Frontal cortex (tissue), 4 donors: Measurements from ENCODE around the gene PPP5C. TPM values are rescaled to one million over a fixed set of nuclear protein-coding genes. Genes with fewer than 3 reads are reported as not detected.

ENCODE experiments used
- DNase-seq, 2 donors: peaks; one replicate each; pipeline ENCODE4 v3.0.0; 2012; ENCODE audit warnings: low spot score in 2 of 2
- FAIRE-seq: peaks from 2 replicates; lab custom pipeline; 2012; peaks lifted over from hg19 to GRCh38; lab: Jason Lieb, UNC
- total RNA-seq: library from RNA; depleted of rRNA; stranded (reverse); fragments of >200 nt; gene quantifications from one replicate; pipeline ENCODE4 v1.2.3, GENCODE V29; 2014
- donor health status: control.
- donor health status: control.
- donor health status: control.

Gene PPP5C
- total RNA-seq, 1 donor from 2014 or later, result 67.3 TPM

DNA sequence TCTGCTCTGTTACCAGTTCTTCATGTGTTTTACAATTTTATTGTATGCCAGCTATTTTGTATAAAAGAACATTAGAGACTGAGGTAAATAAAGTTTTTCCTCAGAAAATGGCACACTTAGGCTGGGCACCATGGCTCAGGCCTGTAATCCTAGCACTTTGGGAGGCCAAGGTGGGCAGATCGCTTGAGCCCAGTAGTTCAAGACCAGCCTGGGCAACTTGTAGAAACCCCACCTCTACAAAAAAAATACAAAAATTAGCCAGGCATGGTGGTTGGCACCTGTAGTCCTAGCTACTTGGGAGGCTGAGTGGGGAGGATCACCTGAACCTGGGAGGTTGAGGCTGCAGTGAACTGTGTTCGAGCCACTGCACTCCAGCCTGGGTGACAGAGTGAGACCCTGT, 34.5 kb downstream of the PPP5C start:
- no peak for DNase-seq
- no peak for FAIRE-seq

DNA sequence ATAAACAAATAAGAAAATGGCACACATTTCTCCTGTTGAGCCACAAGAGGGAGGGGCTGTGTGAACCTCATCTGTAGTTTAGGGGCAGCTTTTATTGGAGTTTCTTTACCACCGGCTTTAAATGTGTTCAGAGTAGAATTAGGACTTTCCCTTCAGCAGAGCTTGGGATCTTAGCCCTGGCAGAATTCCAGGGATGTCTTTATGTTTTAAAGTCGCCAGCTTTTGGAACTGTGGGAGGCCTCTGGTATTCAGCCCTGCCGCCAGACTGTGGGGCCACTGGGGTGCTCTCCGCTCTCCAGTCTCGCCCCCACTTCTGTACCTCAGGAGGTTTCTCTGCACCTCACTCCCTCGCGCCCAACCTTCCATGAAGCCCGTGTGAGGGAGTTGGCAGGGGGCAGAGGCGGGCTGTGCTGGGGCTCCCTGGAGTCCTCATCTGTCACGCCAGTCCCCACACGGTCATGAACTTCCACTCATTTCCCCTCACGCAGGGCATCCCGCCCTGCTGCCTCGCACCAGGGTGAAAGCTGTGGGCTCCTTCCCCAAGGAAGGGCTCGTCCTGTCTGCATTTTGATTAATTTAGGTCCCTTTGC, 35.0 kb downstream of the PPP5C start:
- DNase-seq, result no peak
- FAIRE-seq, result no peak

DNA sequence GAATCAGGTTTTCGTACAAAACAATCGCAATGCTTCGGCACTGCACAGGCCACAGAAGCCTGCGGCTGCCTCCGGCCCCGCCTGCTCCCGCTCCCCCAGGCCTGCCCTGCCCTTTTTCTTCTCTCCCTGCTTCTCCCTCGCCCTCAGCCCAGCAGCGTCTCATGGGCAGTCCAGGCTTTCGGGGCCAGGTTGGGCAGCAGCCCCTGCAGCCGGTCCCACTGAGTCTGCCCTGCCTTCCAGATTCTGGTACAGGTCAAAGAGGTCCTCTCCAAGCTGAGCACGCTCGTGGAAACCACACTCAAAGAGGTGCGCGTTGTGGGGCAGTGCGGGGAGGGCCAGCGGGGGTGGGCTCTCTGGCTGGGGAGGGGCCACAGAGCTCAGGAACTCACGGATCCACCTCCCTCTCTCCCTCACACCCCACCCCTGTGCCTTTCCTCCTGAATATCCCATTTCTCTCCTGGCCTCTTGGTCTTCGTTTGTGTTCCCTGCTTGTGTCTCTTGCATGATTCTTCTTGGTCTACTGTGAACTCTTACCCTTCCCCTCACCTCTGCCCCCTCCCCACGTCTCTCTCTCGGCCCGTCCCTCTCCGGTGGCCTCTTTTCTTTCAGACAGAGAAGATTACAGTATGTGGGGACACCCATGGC, 36.4 kb downstream of the PPP5C start:
- FAIRE-seq (no peak), DNase-seq (no peak)

DNA sequence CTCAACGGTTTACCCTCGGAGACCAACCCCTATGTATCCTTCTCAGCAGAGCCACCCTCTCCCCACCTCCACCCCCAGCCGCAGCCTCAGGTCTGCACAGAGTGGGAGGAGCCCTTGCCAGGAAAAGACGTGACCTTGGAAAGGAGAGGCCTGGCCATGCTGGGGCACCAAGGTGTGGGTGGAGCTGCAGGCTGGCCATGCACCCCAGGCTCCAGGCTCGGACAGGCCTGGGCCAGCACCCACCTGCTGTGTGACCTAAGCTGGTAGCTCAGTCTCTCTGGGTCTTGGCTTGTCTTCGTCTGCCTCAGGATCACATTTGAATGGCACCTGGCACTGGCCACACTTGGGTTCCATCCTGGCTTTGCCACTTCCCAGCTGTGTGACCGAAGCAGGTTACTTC, 37.0 kb downstream of the PPP5C start:
- FAIRE-seq (no peak), DNase-seq (no peak)

DNA sequence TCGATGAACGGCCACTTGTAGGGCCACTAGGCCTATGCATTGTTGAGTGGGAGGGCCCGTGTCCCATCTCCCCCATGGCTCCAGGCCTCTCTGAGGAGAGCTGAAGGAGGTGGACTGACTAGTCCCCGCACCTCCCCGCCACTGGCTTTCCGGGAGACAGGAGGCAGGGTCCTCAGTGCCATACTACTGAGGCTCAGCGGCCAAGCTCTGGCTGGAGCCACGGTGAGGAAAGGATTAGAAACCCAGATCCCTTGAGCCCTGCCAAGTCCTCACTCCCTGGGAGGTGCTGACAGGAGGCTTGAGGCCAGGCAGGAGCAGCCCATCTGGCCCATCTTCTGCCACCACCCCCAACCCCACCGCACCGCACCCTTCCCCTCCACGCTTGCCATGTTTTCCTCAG, 37.5 kb downstream of the PPP5C start:
- no peak for DNase-seq
- no peak for FAIRE-seq

DNA sequence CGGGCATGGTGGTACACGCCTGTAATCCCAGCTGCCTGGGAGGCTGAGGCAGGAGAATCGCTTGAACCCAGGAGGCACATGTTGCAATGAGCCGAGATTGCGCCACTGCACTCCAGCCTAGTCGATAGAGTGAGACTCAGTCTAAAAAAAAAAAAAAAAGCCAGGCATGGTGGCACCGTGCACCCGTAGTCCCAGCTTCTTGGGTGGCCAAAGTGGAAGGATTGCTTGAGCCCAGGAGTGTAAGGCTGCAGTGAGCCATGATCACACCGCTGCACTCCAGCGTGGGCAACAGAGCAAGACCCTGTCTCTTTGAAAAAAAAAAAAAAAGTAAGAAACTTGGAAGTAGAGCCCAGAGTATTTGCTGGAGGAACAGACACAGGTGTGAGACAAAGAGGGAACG, 38.7 kb downstream of the PPP5C start:
- DNase-seq (no peak), FAIRE-seq (no peak)

DNA sequence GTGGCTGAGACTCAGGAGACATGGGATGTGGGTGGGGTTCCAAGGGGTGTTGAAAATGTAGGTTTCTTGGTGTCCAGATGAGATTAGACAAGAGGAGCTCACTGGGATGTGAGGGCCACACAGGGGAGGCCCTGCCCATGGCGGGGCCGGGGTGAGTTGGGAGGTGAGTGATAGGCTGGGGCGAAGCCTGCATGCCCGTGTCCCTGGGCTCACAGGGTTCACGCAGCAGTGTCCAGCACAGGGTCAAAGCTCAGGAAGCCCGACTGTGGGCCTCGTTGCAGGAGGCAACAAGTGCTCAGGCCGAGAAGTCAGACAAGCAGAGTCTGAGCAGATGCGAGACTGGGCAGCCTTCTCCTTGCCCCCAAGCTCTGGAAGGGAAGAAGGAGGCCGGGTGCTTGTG, 39.3 kb downstream of the PPP5C start:
- DNase-seq, result no peak
- FAIRE-seq, result no peak

DNA sequence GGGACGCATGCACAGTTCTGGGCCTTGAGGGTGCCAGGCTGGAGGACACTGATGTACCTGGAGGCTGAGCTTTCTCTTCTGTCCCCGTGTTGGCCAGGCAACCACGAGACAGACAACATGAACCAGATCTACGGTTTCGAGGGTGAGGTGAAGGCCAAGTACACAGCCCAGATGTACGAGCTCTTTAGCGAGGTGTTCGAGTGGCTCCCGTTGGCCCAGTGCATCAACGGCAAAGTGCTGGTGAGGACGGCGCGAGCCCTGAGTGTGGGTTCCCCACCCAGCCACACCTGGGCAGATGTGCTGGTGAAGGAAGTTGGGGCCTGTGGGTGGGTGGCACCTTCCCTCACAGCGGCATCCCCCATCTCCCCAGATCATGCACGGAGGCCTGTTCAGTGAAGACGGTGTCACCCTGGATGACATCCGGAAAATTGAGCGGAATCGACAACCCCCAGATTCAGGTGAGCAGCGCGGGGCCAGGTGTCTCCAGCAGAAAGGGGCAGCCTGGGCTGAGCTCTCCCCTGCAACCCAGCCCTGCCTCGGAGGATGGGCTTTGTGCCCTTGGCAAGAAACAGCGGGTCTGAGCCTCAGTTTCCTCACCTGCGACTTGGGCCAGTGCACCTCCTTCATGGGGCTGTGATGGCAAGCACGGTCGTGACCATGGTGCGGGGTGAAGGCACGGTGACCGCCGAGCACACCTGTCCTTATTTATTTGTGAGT, 40.3 kb downstream of the PPP5C start:
- no peak for DNase-seq

DNA sequence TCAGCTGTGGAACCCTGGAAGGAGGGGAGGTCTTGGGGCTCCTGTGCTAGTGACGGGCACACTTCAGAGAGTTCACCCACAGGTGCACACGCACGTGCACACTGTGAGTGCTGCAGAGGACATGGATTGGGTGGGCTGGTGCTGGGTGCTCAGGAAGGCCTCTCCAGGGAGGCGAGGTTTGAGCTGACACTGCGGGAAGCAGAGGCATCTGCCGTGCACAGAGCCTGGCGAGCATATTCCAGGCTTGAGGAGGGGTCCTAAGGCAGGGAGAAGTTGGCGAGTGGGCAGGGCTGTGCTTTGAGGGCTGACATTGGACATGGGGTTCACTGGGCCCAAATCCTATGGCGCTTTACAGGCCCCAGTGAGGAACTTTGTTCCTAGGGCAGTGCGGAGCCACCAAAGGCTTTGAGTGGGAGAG, 40.8 kb downstream of the PPP5C start:
- no peak for FAIRE-seq
- DNase-seq, result no peak

More for the DNA sequence above, 40.3 kb downstream of the PPP5C start:
- FAIRE-seq, result no peak

DNA sequence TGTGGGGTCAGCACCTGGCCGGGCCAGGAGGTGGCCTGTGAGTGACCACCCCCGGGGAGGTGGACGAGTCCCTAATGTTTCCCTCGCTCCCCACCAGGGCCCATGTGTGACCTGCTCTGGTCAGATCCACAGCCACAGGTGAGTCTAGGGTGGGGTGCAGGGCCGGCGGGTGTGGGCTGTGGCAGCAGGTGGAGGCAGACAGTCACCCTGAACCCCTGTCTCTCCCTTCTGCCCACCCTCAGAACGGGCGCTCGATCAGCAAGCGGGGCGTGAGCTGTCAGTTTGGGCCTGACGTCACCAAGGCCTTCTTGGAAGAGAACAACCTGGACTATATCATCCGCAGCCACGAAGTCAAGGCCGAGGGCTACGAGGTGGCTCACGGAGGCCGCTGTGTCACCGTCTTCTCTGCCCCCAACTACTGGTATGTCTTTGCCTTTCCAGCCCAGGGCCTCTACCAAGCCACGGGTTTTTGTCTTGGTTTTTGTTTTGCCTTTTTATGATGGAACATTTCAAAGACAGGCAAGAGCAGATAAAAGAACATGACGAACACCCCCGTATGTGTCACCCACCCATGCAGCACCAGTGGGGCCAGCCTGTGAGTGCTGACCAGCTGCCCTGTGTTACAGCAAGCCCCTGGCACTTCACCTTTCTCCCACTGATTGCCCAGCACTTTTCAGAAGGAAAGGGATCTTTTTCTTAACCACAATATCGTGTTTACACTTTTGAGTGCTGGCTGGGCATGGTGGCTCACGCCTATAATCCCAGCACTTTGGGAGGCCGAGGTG, 41.6 kb downstream of the PPP5C start:
- DNase-seq, result no peak

DNA sequence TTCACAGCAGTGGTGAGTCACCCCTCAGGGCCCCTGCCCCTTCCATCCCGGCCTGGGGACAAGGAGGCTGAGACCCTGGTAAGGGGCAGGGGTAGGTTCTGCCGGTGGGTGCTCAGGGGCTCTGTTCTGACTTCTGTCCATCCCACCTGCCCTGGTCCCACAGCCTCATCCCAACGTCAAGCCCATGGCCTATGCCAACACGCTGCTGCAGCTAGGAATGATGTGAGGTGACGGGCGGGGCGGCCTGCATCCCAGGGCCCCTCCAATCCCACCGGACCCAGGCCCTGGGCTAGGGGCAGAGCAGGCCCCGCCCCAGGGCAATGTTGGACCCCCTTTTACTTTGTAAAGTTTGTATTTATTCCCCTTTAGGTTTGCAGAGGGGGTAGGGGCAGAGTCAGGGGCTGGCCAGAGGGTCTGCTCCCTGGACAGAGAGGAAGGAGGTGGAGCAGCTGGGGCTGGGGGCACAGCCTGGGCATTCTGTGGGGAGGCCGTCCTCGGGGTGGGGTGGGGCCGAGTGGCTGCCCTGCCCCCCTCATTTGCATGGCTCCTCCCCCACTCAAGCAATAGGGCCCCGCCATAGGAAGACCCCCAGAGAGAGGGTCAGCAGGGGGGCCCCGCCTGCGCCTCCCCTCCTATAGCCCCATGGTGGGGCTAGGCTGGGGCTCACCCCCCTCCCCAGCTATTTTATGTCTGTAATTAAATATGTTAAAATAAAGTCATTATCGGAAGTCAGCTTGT, 43.4 kb downstream of the PPP5C start:
- DNase-seq (no peak), FAIRE-seq (no peak)

More for the DNA sequence above, 41.6 kb downstream of the PPP5C start:
- FAIRE-seq, result no peak

DNA sequence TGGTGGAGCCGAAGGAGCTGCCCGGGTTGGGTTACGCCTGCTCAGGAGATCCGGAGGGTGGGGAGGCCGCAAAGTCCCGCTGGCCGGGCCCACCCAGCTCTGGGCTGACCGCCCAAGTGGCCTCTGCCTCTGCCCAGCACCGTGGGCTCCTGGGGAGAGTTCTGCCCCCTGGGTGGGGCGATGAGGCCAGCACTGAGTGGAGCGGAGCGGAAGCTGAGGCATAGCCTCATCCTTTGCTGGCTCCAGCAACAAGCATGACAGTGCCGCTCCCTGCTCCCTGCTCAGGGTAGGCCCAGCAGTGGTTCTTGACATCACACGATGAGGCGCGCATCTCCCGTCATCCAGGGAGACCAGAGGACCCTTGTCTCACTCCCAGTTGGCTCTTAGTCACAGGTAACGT, 44.0 kb downstream of the PPP5C start:
- no peak for DNase-seq
- no peak for FAIRE-seq

DNA sequence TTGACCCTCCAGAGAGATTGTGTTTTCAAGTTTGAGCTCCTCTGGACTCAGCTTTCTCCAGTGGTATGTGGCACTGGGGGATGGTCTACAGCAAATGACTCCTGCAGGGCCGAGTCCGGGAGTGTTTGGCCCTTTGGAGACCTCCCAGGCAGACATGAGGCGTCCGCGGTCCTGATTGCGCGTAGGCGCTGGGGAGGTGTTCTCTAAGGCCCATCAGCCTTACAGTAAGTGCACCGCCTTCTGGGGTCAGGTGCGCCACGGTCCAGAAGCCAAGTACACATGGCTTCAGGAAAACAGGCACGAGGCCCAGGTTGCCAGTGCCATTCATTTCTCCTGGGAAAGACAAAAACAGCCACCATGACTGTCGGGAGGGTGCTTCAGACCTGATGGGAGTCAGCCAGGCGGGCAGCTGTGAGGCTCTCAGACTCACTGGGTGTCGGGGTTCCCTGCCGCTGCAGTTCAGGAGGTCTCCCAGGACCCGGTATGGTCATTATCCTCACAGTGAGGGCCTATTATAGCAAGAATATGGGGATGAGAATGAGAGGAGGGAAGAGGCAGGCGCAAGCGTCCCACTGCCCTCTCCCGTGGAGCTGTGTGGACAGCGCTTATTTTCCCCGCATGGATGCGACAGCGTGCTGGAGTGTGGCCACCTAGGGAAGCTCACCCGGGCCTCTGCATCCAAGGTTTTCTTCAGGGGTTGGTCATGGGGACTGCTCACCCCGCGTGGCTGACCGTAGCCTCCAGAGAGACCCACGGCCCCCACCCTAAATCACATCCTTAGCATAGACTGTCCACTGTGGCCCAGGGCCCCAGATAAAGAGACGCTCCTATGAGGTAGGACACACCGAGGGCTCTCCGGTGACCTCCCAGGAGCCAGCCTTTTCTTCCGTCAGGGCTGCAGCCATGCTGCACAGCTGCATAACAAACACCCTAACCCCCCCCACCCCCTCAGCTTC, 44.7 kb downstream of the PPP5C start:
- DNase-seq, result no peak
- FAIRE-seq, result no peak

DNA sequence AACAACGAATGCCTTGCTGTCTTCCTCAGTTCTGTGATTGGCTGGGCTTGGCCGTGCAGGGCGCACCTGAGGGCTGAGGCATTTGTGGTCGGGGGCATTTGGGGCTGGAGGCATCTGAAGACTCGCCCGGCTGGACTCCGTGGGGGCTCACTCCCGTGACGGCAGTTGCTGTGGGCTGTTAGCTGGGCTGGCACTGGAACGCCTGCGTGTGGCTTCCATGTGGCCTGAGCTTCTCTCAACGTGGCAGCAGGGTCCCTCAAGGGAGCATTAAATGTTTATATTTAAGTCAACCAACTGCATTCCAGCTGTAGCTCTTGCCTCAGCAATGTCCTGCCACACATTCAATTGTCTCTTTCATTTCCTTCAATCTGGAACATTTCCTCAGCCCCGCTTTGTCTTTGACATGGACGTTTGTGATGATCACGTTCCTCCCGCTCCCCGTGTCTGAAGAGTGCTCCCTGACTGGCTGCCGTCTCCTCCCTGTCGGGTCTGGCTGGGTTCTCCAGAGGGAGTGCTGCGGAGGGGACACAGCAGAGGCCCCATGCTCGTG, 45.4 kb downstream of the PPP5C start:
- DNase-seq, result no peak
- no peak for FAIRE-seq

DNA sequence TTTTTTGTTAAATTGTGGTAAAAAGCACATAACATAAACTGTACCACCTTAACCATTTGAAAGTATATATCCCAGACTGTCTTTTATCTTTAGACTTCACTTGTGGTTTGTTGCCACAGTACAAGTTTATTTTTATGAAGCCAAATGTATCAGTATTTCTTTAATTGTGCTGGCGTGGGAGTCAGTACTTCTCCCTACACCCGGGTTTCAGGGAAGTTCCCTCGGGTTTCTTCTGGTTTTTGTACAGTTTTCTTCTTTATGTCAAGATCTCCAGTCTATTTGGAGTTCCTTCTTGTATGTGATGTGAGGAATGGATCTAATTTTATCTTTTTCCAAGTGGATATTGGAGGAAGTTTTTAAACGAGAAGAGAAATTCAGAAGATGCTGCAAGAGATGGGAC, 46.0 kb downstream of the PPP5C start:
- FAIRE-seq, result no peak
- no peak for DNase-seq

DNA sequence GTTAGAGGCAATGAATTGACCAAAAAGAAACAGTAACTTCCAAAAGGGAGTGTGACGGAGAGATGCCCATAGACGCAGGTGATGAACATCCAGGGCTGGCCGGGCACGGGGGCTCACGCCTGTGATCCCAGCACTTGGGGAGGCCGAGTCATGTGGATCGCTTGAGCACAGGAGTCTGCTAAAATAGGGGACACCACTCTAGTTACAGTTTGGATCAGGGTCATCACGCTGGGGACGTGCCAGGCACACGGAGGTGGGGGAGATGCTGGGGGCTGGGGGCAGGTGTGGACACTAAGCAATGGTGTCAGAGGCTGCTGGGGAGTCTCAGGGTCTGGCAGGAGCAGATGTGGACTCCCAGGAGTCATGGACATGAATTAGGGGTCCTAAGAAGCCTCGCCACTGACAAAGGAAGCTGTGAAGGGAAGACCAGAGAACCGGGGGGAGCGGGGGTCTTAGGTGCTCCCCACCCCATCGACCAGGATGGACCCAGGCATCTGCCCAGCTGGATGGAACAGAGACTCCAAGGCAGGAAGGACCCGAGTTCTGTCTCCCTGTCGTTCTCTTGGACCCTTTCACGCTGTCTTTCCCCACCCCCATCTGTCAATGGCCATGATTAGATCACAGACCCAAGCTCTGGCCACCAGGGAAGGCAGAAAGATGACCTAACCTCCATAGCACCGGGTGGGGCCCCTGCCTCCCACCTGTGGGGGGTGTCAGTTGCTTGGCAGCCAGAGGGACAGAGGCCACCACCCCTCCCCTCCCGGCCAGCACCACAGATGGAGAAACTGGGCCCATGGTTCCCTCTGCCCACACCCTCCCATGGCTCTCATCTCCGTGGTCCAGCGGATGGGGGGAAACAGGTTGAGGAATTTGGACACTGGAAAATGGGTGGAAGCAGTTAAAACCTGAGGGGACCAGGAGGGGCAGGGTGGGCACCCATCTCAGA, 46.8 kb downstream of the PPP5C start:
- DNase-seq (no peak), FAIRE-seq (no peak)

DNA sequence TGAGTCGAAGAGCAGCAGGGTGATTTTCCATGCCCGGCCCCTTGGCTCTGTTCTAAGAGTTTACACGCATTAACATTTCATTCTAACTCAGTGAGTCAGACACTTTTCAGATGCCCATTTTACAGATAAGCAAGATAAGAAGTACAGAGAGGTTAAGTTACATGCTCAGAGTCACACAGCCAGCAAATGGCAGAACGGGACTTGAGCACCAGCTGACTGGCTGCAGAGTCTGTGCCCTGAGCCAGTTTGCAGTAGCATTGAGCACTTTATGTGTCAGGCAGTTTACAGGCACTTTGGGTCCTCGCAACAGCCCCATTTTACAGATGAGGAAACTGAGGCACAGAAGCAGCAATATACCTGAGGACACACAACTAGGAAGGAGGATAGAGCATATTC, 47.5 kb downstream of the PPP5C start:
- no peak for DNase-seq
- no peak for FAIRE-seq
